GM23338 (cell line): ENCODE results near the gene MIGA1. TPM values are rescaled to one million over a fixed set of nuclear protein-coding genes. Genes with fewer than 3 reads are reported as not detected.
A peak's percentile ranks its signal among the peaks of the same experiment; 100 is the strongest.

Experiments
- ATAC-seq: fragments of 200-7000 bp; cut with Tn5 transposase; 3 replicates; pipeline ENCODE4 v1.9.1; 2020
- DNase-seq: peaks from one replicate; pipeline ENCODE4 v3.0.0-alpha.2; 2015; ENCODE audit warnings: low spot score
- H2AFZ ChIP-seq: fragments of 200-600 bp; sonication (generic); 2 replicates; pipeline ENCODE4 v1.8.0; 2016; ENCODE audit warnings: antibody characterized with exemption, mild to moderate bottlenecking, moderate library complexity
- H3F3A ChIP-seq: fragments of 200-600 bp; sonication (generic); replicated peaks from 2 replicates; pipeline ENCODE4 v1.8.0; 2017; ENCODE audit warnings: antibody characterized with exemption, mixed run types, low read depth
- H3K27ac ChIP-seq: fragments of 200-600 bp; sonication (generic); 2 replicates; pipeline ENCODE4 v1.6.1; 2016; ENCODE audit warnings: low read depth
- H3K27me3 ChIP-seq: fragments of 200-600 bp; sonication (generic); 2 replicates; pipeline ENCODE4 v1.8.0; 2016; ENCODE audit warnings: mild to moderate bottlenecking, mixed run types, moderate library complexity; ENCODE audit not compliant: insufficient read depth
- H3K36me3 ChIP-seq: fragments of 200-600 bp; sonication (generic); 2 replicates; pipeline ENCODE4 v1.8.0; 2016; ENCODE audit warnings: mild to moderate bottlenecking; ENCODE audit not compliant: insufficient read depth
- H3K4me1 ChIP-seq: fragments of 200-600 bp; sonication (generic); 2 replicates; pipeline ENCODE4 v1.8.0; 2016; ENCODE audit warnings: mild to moderate bottlenecking, moderate library complexity; ENCODE audit not compliant: insufficient read depth
- H3K4me2 ChIP-seq: fragments of 200-600 bp; sonication (generic); 2 replicates; pipeline ENCODE4 v1.7.1; 2017; ENCODE audit warnings: mixed run types
- H3K4me3 ChIP-seq: fragments of 200-600 bp; sonication (generic); 2 replicates; pipeline ENCODE4 v1.6.1; 2016; ENCODE audit warnings: mixed run types
- H3K79me2 ChIP-seq: fragments of 200-600 bp; sonication (generic); replicated peaks from 2 replicates; pipeline ENCODE4 v1.8.0; 2017; ENCODE audit warnings: mild to moderate bottlenecking; ENCODE audit not compliant: insufficient read depth
- H3K9me2 ChIP-seq: fragments of 200-600 bp; sonication (generic); 2 replicates; pipeline ENCODE4 v1.8.0; 2017; ENCODE audit not compliant: insufficient read depth
- H4K20me1 ChIP-seq: fragments of 200-600 bp; sonication (generic); replicated peaks from 2 replicates; pipeline ENCODE4 v1.8.0; 2017; ENCODE audit warnings: mild to moderate bottlenecking; ENCODE audit not compliant: insufficient read depth
- H3K27ac Mint-ChIP-seq: 2 replicates; pipeline ENCODE4 v1.8.0; 2020; ENCODE audit warnings: inconsistent platforms, mild to moderate bottlenecking, moderate library complexity, mixed read lengths
- H3K27me3 Mint-ChIP-seq: 3 replicates; pipeline ENCODE4 v1.8.0; 2022; ENCODE audit warnings: low read depth, mild to moderate bottlenecking, moderate library complexity, mixed read lengths, inconsistent platforms; ENCODE audit not compliant: insufficient read depth, poor library complexity
- H3K36me3 Mint-ChIP-seq: 3 replicates; pipeline ENCODE4 v1.8.0; 2021; ENCODE audit warnings: low read depth, mild to moderate bottlenecking, inconsistent platforms, moderate library complexity, mixed read lengths
- H3K4me1 Mint-ChIP-seq: 3 replicates; pipeline ENCODE4 v1.8.0; 2020; ENCODE audit warnings: mild to moderate bottlenecking, inconsistent platforms, mixed read lengths
- H3K4me3 Mint-ChIP-seq: 3 replicates; pipeline ENCODE4 v1.8.0; 2021; ENCODE audit warnings: moderate library complexity, mild to moderate bottlenecking, inconsistent platforms, mixed read lengths
- H3K9me3 Mint-ChIP-seq: 3 replicates; pipeline ENCODE4 v1.8.0; 2020; ENCODE audit warnings: moderate library complexity, mild to moderate bottlenecking, inconsistent platforms, mixed read lengths
- CREB1 ChIP-seq: fragments of 250-450 bp; sonication (Bioruptor Pico); IDR thresholded peaks from 2 replicates; pipeline ENCODE4 v1.5.0; 2020; ENCODE audit warnings: low read depth, mild to moderate bottlenecking, moderate library complexity
- EZH2 ChIP-seq: fragments of 200-600 bp; sonication (generic); IDR thresholded peaks from one replicate; pipeline ENCODE4 v1.8.0; 2017; ENCODE audit warnings: antibody characterized with exemption, mild to moderate bottlenecking, low read depth; ENCODE audit not compliant: unreplicated experiment
- EZH2phosphoT487 ChIP-seq: fragments of 200-600 bp; sonication (generic); IDR thresholded peaks from one replicate; pipeline ENCODE4 v1.8.1; 2018; ENCODE audit warnings: antibody characterized with exemption; ENCODE audit not compliant: unreplicated experiment
- STAT1 ChIP-seq: IDR thresholded peaks from one replicate; pipeline ENCODE4 v1.6.1; 2016; ENCODE audit warnings: antibody characterized with exemption; ENCODE audit not compliant: unreplicated experiment
- ZNF331 ChIP-seq: fragments of 250-450 bp; sonication (Bioruptor Pico); IDR thresholded peaks from 2 replicates; pipeline ENCODE4 v1.5.0; 2020; ENCODE audit warnings: low read depth, mild to moderate bottlenecking, moderate library complexity
- polyA plus RNA-seq: library from polyadenylated mRNA; unstranded; fragments of >200 nt; fragmentation: Nextera tagmentation; extraction: Ambion mirVana; gene quantifications from 2 replicates; pipeline ENCODE4 v1.2.1, GENCODE V29; 2016
- total RNA-seq: library from RNA; depleted of rRNA; stranded (reverse); fragments of >200 nt; shearing (Covaris generic); gene quantifications from 2 replicates; pipeline ENCODE4 v1.2.3, GENCODE V29; 2014
- TF ChIP-seq, protein P1 (sequence below), 2 experiments: fragments of 200-600 bp in 1 of 2; sonication (generic) in 1 of 2; conservative IDR thresholded peaks; 2 replicates each; pipeline versions ENCODE4 v1.5.1 to v1.6.1; 2016 to 2017; ENCODE audit warnings: antibody characterized with exemption in 2 of 2, low read depth in 2 of 2, mild to moderate bottlenecking in 2 of 2, moderate library complexity in 1 of 2
- TF ChIP-seq, protein P2 (sequence below): IDR thresholded peaks from 2 replicates; pipeline ENCODE4 v1.6.1; 2016; ENCODE audit warnings: antibody characterized with exemption
- TF ChIP-seq, protein P3 (sequence below): IDR thresholded peaks from one replicate; pipeline ENCODE4 v1.6.1; 2018; ENCODE audit warnings: antibody characterized with exemption; ENCODE audit not compliant: unreplicated experiment

The MIGA1 gene
- total and polyA plus RNA-seq, 2 experiments from 2014 or later, result 3.4 to 7.5 TPM

DNA sequence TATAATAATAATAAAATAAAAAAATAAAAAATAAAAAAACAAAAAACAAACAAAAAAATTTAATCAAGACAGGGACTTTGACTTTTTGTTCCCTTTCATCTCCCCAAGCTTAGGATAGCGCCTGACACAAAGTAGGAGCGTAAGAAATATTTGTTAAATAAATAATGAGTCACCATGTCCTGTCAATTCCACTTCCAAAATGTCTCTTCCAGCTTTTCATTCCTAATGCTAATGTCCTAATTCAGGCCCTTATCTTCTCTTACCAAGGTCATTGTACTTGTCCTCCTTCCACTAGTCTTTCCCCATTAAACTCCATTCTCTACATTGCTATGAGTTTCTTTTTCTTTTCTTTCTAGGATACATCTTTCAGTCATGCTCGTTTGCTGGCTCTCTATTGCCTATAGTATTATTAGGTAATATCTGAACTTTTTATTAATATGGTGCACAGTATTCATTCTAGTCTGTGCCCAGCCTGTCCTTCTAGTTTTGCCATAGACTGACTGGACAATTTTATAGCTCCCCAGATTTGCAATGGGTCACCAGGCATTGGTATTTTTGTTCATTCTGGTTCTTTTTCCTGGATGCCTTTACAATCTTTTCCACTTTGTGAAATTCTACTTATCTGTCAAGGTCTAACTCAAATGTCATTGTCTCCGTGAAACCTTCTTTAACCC lies 120.3 kb downstream of the MIGA1 start:
- no peak overlapping the region for H3K27ac Mint-ChIP-seq
- no peaks in the 10 kb centered on the region for H3F3A ChIP-seq
- H3K36me3 Mint-ChIP-seq, result no peaks in the 10 kb centered on the region
- H3K27me3 Mint-ChIP-seq, result peaks cover 2% of the 10 kb centered on the region
- H3K4me3 ChIP-seq, result no peak overlapping the region
- no peaks in the 10 kb centered on the region for H3K36me3 ChIP-seq
- TF ChIP-seq CREB1 (CRISPR knock-in tag) (no peak), EZH2phosphoT487 (no peak)
- no peaks in the 10 kb centered on the region for H3K4me1 Mint-ChIP-seq
- no peak for DNase-seq
- H4K20me1 ChIP-seq, result no peaks in the 10 kb centered on the region; the same call in 1 of the 2 replicates
- no peak overlapping the region for H3K27ac ChIP-seq
- no peak for ATAC-seq
- H3K79me2 ChIP-seq, result no peaks in the 10 kb centered on the region
- no peak overlapping the region for H3K4me3 Mint-ChIP-seq
- no peaks in the 10 kb centered on the region for H3K27me3 ChIP-seq
- no peak overlapping the region for H3K4me2 ChIP-seq
- no peaks in the 10 kb centered on the region for H3K9me2 ChIP-seq
- no peak overlapping the region for H2AFZ ChIP-seq
- H3K4me1 ChIP-seq, result no peaks in the 10 kb centered on the region
- H3K9me3 Mint-ChIP-seq, result no peaks in the 10 kb centered on the region

DNA sequence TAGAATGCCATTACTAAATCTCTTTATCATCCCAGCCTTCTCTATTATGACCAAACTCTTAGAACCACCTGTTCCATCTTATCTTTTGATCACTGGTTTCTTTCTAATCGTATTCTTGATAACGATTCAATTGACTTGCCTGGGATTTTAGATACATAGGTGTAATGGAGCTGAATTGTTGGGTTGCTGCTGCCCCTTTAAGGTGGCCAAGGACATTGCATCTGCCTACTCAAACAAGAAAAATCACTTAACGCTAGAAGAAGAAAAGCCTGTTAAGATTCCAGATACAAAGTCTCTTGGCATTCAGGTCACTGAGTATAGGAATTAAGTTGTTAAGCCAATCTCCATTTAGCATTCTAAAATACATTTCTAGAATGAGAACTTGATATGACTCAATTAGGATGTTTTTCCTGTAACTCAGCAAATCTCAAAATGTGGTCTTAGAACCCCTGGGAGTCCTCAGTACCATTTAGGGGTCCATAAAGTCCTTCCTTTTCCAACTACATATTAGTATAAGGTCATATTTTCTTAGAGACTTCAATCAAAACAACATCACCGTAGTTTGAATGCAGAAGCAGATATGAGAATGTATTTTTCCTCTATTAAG lies 121.3 kb downstream of the MIGA1 start:
- DNase-seq (peak; percentile 74), ATAC-seq (peak; percentile 75)
- Histone ChIP-seq H3F3A (no peaks in the 10 kb centered on the region), H2AFZ (no peak overlapping the region), H3K4me2 (no peak overlapping the region), H3K4me3 (no peak overlapping the region), H3K4me1 (no peaks in the 10 kb centered on the region), H3K9me2 (no peaks in the 10 kb centered on the region), H3K27ac (no peak overlapping the region), H4K20me1 (no peaks in the 10 kb centered on the region; the same call in 1 of the 2 replicates), H3K27me3 (no peaks in the 10 kb centered on the region), H3K36me3 (no peaks in the 10 kb centered on the region), H3K79me2 (no peaks in the 10 kb centered on the region)
- H3K4me1 Mint-ChIP-seq, result no peaks in the 10 kb centered on the region
- H3K27me3 Mint-ChIP-seq, result peaks cover 3% of the 10 kb centered on the region
- no peaks in the 10 kb centered on the region for H3K9me3 Mint-ChIP-seq
- no peaks in the 10 kb centered on the region for H3K36me3 Mint-ChIP-seq
- TF ChIP-seq ZNF331 (CRISPR knock-in tag), result no peak
- no peak for TF ChIP-seq EZH2
- TF ChIP-seq, protein P1, sequence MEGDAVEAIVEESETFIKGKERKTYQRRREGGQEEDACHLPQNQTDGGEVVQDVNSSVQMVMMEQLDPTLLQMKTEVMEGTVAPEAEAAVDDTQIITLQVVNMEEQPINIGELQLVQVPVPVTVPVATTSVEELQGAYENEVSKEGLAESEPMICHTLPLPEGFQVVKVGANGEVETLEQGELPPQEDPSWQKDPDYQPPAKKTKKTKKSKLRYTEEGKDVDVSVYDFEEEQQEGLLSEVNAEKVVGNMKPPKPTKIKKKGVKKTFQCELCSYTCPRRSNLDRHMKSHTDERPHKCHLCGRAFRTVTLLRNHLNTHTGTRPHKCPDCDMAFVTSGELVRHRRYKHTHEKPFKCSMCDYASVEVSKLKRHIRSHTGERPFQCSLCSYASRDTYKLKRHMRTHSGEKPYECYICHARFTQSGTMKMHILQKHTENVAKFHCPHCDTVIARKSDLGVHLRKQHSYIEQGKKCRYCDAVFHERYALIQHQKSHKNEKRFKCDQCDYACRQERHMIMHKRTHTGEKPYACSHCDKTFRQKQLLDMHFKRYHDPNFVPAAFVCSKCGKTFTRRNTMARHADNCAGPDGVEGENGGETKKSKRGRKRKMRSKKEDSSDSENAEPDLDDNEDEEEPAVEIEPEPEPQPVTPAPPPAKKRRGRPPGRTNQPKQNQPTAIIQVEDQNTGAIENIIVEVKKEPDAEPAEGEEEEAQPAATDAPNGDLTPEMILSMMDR (conservative IDR thresholded peaks at IDR 0.05; ENCODE audit: low read depth in 2 of 2), result peak; percentile 86 to 88
- no peak overlapping the region for H3K4me3 Mint-ChIP-seq
- H3K27ac Mint-ChIP-seq, result no peak overlapping the region

DNA sequence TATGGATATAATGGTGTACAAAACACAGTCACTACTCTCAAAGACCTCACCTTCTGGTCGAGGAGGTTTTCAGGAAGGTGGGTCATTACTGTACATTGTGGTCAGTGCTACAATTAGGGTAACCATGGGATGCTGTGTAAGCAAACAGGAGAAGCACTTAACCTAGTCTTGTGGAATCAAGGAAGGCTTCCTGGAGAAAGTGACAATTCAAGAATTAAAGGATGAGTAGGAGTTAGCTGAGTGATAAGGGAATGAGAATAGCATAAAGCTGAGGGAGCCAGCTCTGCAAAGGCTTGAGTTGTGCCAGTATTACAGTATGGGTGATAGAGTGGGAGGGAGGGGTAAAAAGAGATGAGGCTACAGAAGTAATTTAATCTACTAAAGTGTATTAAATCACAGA lies 126.2 kb downstream of the MIGA1 start:
- no peaks in the 10 kb centered on the region for H4K20me1 ChIP-seq
- no peak for ATAC-seq
- H3K27ac Mint-ChIP-seq, result no peak overlapping the region
- DNase-seq, result no peak
- H3K4me2 ChIP-seq, result no peak overlapping the region
- H3K4me1 ChIP-seq, result no peaks in the 10 kb centered on the region
- H3K36me3 ChIP-seq, result no peaks in the 10 kb centered on the region
- H2AFZ ChIP-seq, result no peak overlapping the region
- no peaks in the 10 kb centered on the region for H3K9me2 ChIP-seq
- no peaks in the 10 kb centered on the region for H3K27me3 ChIP-seq
- no peak overlapping the region for H3K27ac ChIP-seq
- no peaks in the 10 kb centered on the region for H3K4me1 Mint-ChIP-seq
- H3F3A ChIP-seq, result no peaks in the 10 kb centered on the region
- no peaks in the 10 kb centered on the region for H3K79me2 ChIP-seq
- H3K4me3 ChIP-seq, result no peak overlapping the region
- no peaks in the 10 kb centered on the region for H3K9me3 Mint-ChIP-seq
- no peaks in the 10 kb centered on the region for H3K36me3 Mint-ChIP-seq
- no peak overlapping the region for H3K4me3 Mint-ChIP-seq
- H3K27me3 Mint-ChIP-seq, result peaks cover 2% of the 10 kb centered on the region
- TF ChIP-seq CREB1 (CRISPR knock-in tag), result no peak
- TF ChIP-seq, protein P1 (conservative IDR thresholded peaks at IDR 0.05; ENCODE audit: low read depth in 2 of 2), result no peak
- no peak for TF ChIP-seq STAT1
- TF ChIP-seq, protein P2, sequence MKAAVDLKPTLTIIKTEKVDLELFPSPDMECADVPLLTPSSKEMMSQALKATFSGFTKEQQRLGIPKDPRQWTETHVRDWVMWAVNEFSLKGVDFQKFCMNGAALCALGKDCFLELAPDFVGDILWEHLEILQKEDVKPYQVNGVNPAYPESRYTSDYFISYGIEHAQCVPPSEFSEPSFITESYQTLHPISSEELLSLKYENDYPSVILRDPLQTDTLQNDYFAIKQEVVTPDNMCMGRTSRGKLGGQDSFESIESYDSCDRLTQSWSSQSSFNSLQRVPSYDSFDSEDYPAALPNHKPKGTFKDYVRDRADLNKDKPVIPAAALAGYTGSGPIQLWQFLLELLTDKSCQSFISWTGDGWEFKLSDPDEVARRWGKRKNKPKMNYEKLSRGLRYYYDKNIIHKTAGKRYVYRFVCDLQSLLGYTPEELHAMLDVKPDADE, result no peak
- TF ChIP-seq, protein P3, sequence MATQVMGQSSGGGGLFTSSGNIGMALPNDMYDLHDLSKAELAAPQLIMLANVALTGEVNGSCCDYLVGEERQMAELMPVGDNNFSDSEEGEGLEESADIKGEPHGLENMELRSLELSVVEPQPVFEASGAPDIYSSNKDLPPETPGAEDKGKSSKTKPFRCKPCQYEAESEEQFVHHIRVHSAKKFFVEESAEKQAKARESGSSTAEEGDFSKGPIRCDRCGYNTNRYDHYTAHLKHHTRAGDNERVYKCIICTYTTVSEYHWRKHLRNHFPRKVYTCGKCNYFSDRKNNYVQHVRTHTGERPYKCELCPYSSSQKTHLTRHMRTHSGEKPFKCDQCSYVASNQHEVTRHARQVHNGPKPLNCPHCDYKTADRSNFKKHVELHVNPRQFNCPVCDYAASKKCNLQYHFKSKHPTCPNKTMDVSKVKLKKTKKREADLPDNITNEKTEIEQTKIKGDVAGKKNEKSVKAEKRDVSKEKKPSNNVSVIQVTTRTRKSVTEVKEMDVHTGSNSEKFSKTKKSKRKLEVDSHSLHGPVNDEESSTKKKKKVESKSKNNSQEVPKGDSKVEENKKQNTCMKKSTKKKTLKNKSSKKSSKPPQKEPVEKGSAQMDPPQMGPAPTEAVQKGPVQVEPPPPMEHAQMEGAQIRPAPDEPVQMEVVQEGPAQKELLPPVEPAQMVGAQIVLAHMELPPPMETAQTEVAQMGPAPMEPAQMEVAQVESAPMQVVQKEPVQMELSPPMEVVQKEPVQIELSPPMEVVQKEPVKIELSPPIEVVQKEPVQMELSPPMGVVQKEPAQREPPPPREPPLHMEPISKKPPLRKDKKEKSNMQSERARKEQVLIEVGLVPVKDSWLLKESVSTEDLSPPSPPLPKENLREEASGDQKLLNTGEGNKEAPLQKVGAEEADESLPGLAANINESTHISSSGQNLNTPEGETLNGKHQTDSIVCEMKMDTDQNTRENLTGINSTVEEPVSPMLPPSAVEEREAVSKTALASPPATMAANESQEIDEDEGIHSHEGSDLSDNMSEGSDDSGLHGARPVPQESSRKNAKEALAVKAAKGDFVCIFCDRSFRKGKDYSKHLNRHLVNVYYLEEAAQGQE, result no peak
- no peak for TF ChIP-seq ZNF331 (CRISPR knock-in tag)
